Measurements from ENCODE around the gene CENPW.

GRCh38 chr6:126372626-126373025 lies 32.7 kb downstream of the CENPW start:
- TF ChIP-seq, protein P1, sequence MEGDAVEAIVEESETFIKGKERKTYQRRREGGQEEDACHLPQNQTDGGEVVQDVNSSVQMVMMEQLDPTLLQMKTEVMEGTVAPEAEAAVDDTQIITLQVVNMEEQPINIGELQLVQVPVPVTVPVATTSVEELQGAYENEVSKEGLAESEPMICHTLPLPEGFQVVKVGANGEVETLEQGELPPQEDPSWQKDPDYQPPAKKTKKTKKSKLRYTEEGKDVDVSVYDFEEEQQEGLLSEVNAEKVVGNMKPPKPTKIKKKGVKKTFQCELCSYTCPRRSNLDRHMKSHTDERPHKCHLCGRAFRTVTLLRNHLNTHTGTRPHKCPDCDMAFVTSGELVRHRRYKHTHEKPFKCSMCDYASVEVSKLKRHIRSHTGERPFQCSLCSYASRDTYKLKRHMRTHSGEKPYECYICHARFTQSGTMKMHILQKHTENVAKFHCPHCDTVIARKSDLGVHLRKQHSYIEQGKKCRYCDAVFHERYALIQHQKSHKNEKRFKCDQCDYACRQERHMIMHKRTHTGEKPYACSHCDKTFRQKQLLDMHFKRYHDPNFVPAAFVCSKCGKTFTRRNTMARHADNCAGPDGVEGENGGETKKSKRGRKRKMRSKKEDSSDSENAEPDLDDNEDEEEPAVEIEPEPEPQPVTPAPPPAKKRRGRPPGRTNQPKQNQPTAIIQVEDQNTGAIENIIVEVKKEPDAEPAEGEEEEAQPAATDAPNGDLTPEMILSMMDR (IDR thresholded peaks at IDR 0.05; ENCODE audit: low read depth, low read length): no peak
- TF ChIP-seq EZH2phosphoT487 (IDR thresholded peaks at IDR 0.05; ENCODE audit: low read depth): no peak
